HepG2 (cell line): ENCODE data around the gene SHISA5. TPM values are rescaled to one million over a fixed set of nuclear protein-coding genes. Genes with fewer than 3 reads are reported as not detected.
A peak's percentile ranks its signal among the peaks of the same experiment; 100 is the strongest.

Source experiments
- ATAC-seq: fragments of 200-7000 bp; cut with Tn5 transposase; 3 replicates; pipeline ENCODE4 v1.9.1; 2020; ENCODE audit warnings: mild to moderate bottlenecking, moderate library complexity
- BruUV-seq: library from RNA; stranded (reverse); fragments of 400-500 nt; replicated peaks from 2 replicates; lab custom pipeline; 2021; lab: Mats Ljungman, UMichigan
- CTCF ChIA-PET: fragments of 300-600 bp; formaldehyde crosslinking; extraction: SDS; loops from one replicate; lab custom pipeline; 2021; ENCODE audit warnings: low total read pairs, inconsistent platforms, low intra/inter-chr PET ratio; lab: Yijun Ruan, JAX
- POLR2A ChIA-PET: fragments of 350-600 bp; sonication (Branson Sonifier 250); formaldehyde crosslinking; loops from one replicate; lab custom pipeline; 2020; ENCODE audit warnings: antibody characterized with exemption, inconsistent platforms; lab: Yijun Ruan, JAX
- DNase-seq: peaks from one replicate; pipeline ENCODE4 v3.0.0-alpha.2; 2015; ENCODE audit warnings: low spot score
- FAIRE-seq: peaks from 3 replicates; lab custom pipeline; 2011; peaks lifted over from hg19 to GRCh38; lab: Jason Lieb, UNC
- H2AFZ ChIP-seq: one replicate; pipeline ENCODE4 v1.6.1; 2011; ENCODE audit warnings: low read length, inconsistent platforms
- H3K27ac ChIP-seq: fragments of 300-600 bp; 3 replicates; pipeline ENCODE4 v1.8.0; 2011; ENCODE audit warnings: mixed run types, mild to moderate bottlenecking, mixed read lengths, low read length, inconsistent platforms; ENCODE audit not compliant: insufficient read depth; ENCODE audit errors: extremely low read length
- H3K27me3 ChIP-seq, 2 experiments: fragments of 200-600 bp in 1 of 2; 2 replicates in 1 of 2; 3 replicates in 1 of 2; pipeline versions ENCODE4 v1.6.0 to v1.8.0; 2011; ENCODE audit warnings: low read length in 2 of 2, mild to moderate bottlenecking in 2 of 2, moderate library complexity in 2 of 2, inconsistent platforms in 1 of 2; ENCODE audit not compliant: insufficient read depth in 2 of 2, control insufficient read depth in 1 of 2
- H3K36me3 ChIP-seq, 2 experiments: fragments of 200-600 bp in 1 of 2; replicated peaks in 1 of 2; 2 replicates in 1 of 2; 3 replicates in 1 of 2; pipeline versions ENCODE4 v1.5.1 to v1.8.0; 2011; ENCODE audit warnings: low read length in 2 of 2, inconsistent platforms in 1 of 2; ENCODE audit not compliant: insufficient read depth in 2 of 2, control insufficient read depth in 1 of 2
- H3K4me1 ChIP-seq: 2 replicates; pipeline ENCODE4 v1.5.1; 2012; ENCODE audit warnings: low read length, inconsistent platforms; ENCODE audit not compliant: insufficient read depth
- H3K4me2 ChIP-seq: 2 replicates; pipeline ENCODE4 v1.6.0; 2011; ENCODE audit warnings: low read depth, low read length, inconsistent platforms
- H3K4me3 ChIP-seq, 3 experiments: fragments of 200-600 bp in 1 of 3; sonication (generic), shearing (Covaris generic) in 1 of 3; replicated peaks in 1 of 3; 2 replicates each; pipeline ENCODE4 v1.5.1; 2011 to 2016; ENCODE audit warnings: low read length in 3 of 3, inconsistent platforms in 2 of 3, low read depth in 2 of 3, mild to moderate bottlenecking in 2 of 3, control low read depth in 1 of 3, mixed read lengths in 1 of 3; ENCODE audit not compliant: insufficient read depth in 1 of 3
- H3K79me2 ChIP-seq: one replicate; pipeline ENCODE4 v1.6.1; 2011; ENCODE audit warnings: low read length, inconsistent platforms; ENCODE audit not compliant: insufficient read depth
- H3K9ac ChIP-seq: 2 replicates; pipeline ENCODE4 v1.6.0; 2011; ENCODE audit warnings: mild to moderate bottlenecking, low read depth, low read length, inconsistent platforms; ENCODE audit not compliant: insufficient read depth
- H3K9me3 ChIP-seq: 2 replicates; pipeline ENCODE4 v1.5.1; 2012; ENCODE audit warnings: mild to moderate bottlenecking, low read length
- H4K20me1 ChIP-seq: 2 replicates; pipeline ENCODE4 v1.6.0; 2011; ENCODE audit warnings: inconsistent platforms, mild to moderate bottlenecking, low read length, moderate library complexity; ENCODE audit not compliant: insufficient read depth
- POLR2A ChIP-seq, 2 experiments: IDR thresholded peaks; 2 replicates each; pipeline ENCODE4 v1.6.1; 2011; ENCODE audit warnings: low read depth in 2 of 2, low read length in 2 of 2, mild to moderate bottlenecking in 1 of 2, moderate library complexity in 1 of 2; ENCODE audit not compliant: insufficient read depth in 1 of 2
- SIN3B ChIP-seq: fragments of 150-350 bp; IDR thresholded peaks from 2 replicates; pipeline ENCODE4 v1.6.1; 2014; ENCODE audit warnings: low read length
- TEAD2 ChIP-seq: sonication (generic); formaldehyde crosslinking; IDR thresholded peaks from 2 replicates; pipeline ENCODE4 v1.9.0; 2021; ENCODE audit warnings: missing genetic modification reagents
- ZSCAN9 ChIP-seq: IDR thresholded peaks from 2 replicates; pipeline ENCODE4 v1.6.1; 2016; ENCODE audit warnings: borderline replicate concordance
- WGBS: methylation state at CpG from one replicate; pipeline ENCODE4 v1.1.6; 2017; ENCODE audit warnings: low lambda C conversion rate; 5-methylcytosine and 5-hydroxymethylcytosine counted together
- in situ Hi-C: cut with HindIII; loops from 2 replicates; pipeline ENCODE4 v1.10.0; 2017; ENCODE audit warnings: low pct_unique_long_range_greater_than_20kb; ENCODE audit not compliant: extremely low pct_ligation_motif_present
- intact Hi-C: fragments of 100-400 bp; cut with micrococcal nuclease; formaldehyde crosslinking; loops from one replicate; pipeline ENCODE4 v1.10.0; 2022; ENCODE audit not compliant: unreplicated experiment
- polyA plus RNA-seq, 8 experiments: library from polyadenylated mRNA; depleted of rRNA in 3 of 8; stranded (reverse) in 7 of 8; unstranded in 1 of 8; fragments of >200 nt; fragmentation: Illumina TruSeq in 4 of 8; extraction: Trizol in 4 of 8; gene quantifications; 2 replicates each; pipeline versions ENCODE4 v1.2.1 to v1.2.3, GENCODE V29; 2011 to 2016; ENCODE audit warnings: low read depth in 4 of 8, missing spikeins in 1 of 8, mixed read lengths in 1 of 8; ENCODE audit not compliant: insufficient read depth in 1 of 8
- total RNA-seq, 5 experiments: library from RNA; depleted of rRNA; stranded (reverse); fragments of >200 nt; fragmentation: Illumina TruSeq; extraction: Trizol; gene quantifications; 2 replicates each; pipeline ENCODE4 v1.2.3, GENCODE V29; 2016; ENCODE audit warnings: low read depth in 1 of 5
- TF ChIP-seq, protein P1 (sequence below): sonication (generic); formaldehyde crosslinking; IDR thresholded peaks from 2 replicates; pipeline ENCODE4 v1.5.1; 2020; ENCODE audit warnings: mild to moderate bottlenecking, missing genetic modification reagents, moderate library complexity
- TF ChIP-seq, protein P2 (sequence below): sonication (generic); formaldehyde crosslinking; IDR thresholded peaks from 2 replicates; pipeline ENCODE4 v1.5.1; 2020; ENCODE audit warnings: mild to moderate bottlenecking, missing genetic modification reagents

Gene SHISA5
- total and polyA plus RNA-seq, 2 of the 13 experiments (the other 11 are each of a cell fraction or from before 2014, with no cell fraction given): 75.8 to 91.4 TPM

DNA sequence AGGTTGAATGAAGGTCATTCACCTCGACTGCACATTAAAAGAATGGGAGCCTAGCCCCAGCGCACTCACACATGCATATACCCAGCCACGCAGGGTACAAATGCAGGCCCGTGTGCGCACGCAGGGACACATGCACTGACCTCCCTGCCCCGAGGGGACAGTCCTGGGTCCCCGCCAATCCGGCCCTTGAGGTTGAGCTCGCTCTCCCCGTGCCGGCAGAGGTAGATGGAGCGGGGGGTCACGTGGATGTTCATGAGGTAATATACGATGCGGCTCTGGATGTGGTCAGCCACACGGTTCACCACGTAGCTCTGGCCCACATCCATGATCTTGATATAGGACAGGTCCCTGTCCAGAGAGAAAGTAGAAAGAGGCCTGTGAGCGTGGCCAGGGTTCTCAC lies 32.1 kb upstream of the SHISA5 start:
- FAIRE-seq (no peak), DNase-seq (no peak), ATAC-seq (no peak)
- Histone ChIP-seq H3K9ac (no peak overlapping the region), H2AFZ (no peak overlapping the region), H3K4me1 (no peaks in the 10 kb centered on the region), H3K27me3 (no peaks in the 10 kb centered on the region), H3K79me2 (no peaks in the 10 kb centered on the region), H3K36me3 (peaks cover 31 to 82% of the 10 kb centered on the region in 2 experiments), H3K4me2 (no peak overlapping the region), H4K20me1 (no peaks in the 10 kb centered on the region), H3K9me3 (no peaks in the 10 kb centered on the region), H3K4me3 (no peak overlapping the region), H3K27ac (no peak overlapping the region)
- ChIA-PET CTCF (no interaction called here), POLR2A (no interaction called here)
- in situ Hi-C loops (no loop called here), intact Hi-C loops (no loop called here)
- WGBS: 94% methylated on average over 15 of the region's 19 CpGs
- no TSS peak for BruUV-seq
- TF ChIP-seq TEAD2 (CRISPR knock-in tag) (no peak), POLR2A (IDR thresholded peaks at IDR 0.05; ENCODE audit: insufficient read depth in 1 of 2, low read depth in 2 of 2, low read length in 2 of 2) (peak in 1 of 2 experiments; percentile 30; a peak in 1 of 4 replicates)
- TF ChIP-seq, protein P1, sequence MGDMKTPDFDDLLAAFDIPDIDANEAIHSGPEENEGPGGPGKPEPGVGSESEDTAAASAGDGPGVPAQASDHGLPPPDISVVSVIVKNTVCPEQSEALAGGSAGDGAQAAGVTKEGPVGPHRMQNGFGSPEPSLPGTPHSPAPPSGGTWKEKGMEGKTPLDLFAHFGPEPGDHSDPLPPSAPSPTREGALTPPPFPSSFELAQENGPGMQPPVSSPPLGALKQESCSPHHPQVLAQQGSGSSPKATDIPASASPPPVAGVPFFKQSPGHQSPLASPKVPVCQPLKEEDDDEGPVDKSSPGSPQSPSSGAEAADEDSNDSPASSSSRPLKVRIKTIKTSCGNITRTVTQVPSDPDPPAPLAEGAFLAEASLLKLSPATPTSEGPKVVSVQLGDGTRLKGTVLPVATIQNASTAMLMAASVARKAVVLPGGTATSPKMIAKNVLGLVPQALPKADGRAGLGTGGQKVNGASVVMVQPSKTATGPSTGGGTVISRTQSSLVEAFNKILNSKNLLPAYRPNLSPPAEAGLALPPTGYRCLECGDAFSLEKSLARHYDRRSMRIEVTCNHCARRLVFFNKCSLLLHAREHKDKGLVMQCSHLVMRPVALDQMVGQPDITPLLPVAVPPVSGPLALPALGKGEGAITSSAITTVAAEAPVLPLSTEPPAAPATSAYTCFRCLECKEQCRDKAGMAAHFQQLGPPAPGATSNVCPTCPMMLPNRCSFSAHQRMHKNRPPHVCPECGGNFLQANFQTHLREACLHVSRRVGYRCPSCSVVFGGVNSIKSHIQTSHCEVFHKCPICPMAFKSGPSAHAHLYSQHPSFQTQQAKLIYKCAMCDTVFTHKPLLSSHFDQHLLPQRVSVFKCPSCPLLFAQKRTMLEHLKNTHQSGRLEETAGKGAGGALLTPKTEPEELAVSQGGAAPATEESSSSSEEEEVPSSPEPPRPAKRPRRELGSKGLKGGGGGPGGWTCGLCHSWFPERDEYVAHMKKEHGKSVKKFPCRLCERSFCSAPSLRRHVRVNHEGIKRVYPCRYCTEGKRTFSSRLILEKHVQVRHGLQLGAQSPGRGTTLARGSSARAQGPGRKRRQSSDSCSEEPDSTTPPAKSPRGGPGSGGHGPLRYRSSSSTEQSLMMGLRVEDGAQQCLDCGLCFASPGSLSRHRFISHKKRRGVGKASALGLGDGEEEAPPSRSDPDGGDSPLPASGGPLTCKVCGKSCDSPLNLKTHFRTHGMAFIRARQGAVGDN (CRISPR knock-in tag): 0 out of 2 replicates have a peak, but pooled peaks have one; percentile 16

DNA sequence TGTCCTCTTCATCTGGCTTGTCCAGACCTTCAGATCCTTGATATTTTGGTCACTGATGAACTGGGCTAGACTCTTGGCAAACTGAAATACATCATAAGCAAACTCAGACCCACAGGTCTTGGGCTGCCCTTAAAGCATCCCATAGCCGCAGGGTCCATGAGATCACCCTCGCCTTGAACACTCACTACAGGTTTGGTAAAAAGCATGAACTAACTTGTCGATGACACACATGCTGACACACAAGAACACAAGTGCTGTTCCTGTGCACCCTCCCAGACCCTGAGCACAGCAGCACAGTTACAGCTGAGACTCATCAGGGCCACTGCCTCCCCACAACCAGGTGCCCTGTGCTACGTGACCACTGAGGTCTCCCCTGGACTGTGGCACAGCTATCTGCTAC lies 31.6 kb upstream of the SHISA5 start:
- TF ChIP-seq ZSCAN9 (no peak), SIN3B (no peak)
- TF ChIP-seq, protein P2, sequence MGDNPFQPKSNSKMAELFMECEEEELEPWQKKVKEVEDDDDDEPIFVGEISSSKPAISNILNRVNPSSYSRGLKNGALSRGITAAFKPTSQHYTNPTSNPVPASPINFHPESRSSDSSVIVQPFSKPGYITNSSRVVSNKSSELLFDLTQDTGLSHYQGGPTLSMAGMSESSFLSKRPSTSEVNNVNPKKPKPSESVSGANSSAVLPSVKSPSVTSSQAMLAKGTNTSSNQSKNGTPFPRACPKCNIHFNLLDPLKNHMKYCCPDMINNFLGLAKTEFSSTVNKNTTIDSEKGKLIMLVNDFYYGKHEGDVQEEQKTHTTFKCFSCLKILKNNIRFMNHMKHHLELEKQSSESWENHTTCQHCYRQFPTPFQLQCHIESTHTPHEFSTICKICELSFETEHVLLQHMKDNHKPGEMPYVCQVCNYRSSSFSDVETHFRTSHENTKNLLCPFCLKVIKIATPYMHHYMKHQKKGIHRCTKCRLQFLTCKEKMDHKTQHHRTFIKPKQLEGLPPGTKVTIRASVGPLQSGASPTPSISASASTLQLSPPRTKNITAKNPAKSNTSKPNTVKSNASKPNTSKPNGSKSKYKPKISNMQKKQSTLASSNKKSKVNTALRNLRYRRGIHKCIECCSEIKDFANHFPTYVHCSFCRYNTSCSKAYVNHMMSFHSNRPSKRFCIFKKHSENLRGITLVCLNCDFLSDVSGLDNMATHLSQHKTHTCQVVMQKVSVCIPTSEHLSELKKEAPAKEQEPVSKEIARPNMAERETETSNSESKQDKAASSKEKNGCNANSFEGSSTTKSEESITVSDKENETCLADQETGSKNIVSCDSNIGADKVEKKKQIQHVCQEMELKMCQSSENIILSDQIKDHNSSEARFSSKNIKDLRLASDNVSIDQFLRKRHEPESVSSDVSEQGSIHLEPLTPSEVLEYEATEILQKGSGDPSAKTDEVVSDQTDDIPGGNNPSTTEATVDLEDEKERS (CRISPR knock-in tag): no peak
- no peaks in the 10 kb centered on the region for H3K27me3 ChIP-seq
- H3K4me3 ChIP-seq: no peak overlapping the region
- H4K20me1 ChIP-seq: no peaks in the 10 kb centered on the region
- intact Hi-C loops (no loop called here), in situ Hi-C loops (no loop called here)
- CTCF ChIA-PET: no interaction called here
- no peak overlapping the region for H3K9ac ChIP-seq
- no peaks in the 10 kb centered on the region for H3K9me3 ChIP-seq
- peaks cover 31 to 80% of the 10 kb centered on the region in 2 experiments for H3K36me3 ChIP-seq
- FAIRE-seq (no peak), DNase-seq (no peak), ATAC-seq (no peak)
- no peak overlapping the region for H3K4me2 ChIP-seq
- H2AFZ ChIP-seq: no peak overlapping the region
- H3K79me2 ChIP-seq: no peaks in the 10 kb centered on the region
- WGBS: 100% methylated on average over 2 of the region's 4 CpGs
- H3K27ac ChIP-seq: no peak overlapping the region
- no peaks in the 10 kb centered on the region for H3K4me1 ChIP-seq
- POLR2A ChIA-PET: no interaction called here
- no TSS peak for BruUV-seq
